Measurements from ENCODE around the gene GDF2. TPM values are rescaled to one million over a fixed set of nuclear protein-coding genes. Genes with fewer than 3 reads are reported as not detected.

GDF2 gene
- total RNA-seq, 4 donors from 2014 or later: not detected

DNA sequence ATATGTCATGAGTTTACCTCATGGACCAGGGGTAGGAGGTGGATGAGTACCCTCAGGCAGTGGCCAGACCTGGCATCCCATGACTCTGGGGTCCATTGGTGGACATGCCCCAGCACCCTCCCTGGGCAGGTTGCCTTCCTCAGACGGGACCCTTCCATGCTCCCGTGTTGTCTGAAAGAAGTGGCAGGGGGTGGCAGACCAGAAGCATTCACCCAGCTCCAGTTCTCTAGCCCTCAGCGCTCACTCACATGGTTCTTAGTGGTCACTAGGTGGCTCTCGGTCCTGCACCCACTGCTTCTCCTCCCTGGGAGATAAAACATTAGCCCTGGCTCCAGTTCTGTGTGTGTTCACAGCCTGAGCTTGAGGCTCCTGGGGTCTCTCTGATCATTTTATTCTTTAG is 31.9 kb downstream of the GDF2 start:
- no peaks in the 10 kb centered on the region for H3K27me3 ChIP-seq
- no peaks in the 10 kb centered on the region for H3K36me3 ChIP-seq
- TF ChIP-seq CTCF (IDR thresholded peaks at IDR 0.05) (no peak), POLR2A (IDR thresholded peaks at IDR 0.05) (no peak)
- WGBS, 2 donors: 54 to 78% methylated on average over 4 of the region's 4 CpGs
- no peaks in the 10 kb centered on the region for H3K9me3 ChIP-seq
- H3K27ac ChIP-seq: no peak overlapping the region
- DNase-seq: no peak
- H3K4me3 ChIP-seq (replicated peaks in 1 of 3): no peak overlapping the region
- H3K4me1 ChIP-seq: no peaks in the 10 kb centered on the region
- intact Hi-C loops (cut with DNase I): no loop called here

- no peak for TF ChIP-seq CTCF (IDR thresholded peaks at IDR 0.05)
- TF ChIP-seq POLR2A (IDR thresholded peaks at IDR 0.05): no peak
- Histone ChIP-seq H3K4me3 (replicated peaks in 1 of 3) (no peak overlapping the region), H3K4me1 (no peaks in the 10 kb centered on the region), H3K36me3 (no peaks in the 10 kb centered on the region), H3K27ac (no peak overlapping the region), H3K27me3 (no peaks in the 10 kb centered on the region), H3K9me3 (no peaks in the 10 kb centered on the region)
- DNase-seq: no peak
- intact Hi-C loops (cut with DNase I): no loop called here
- 89 to 93% methylated on average over 1 of the region's 1 CpG for WGBS, 2 donors
Measured at GRCh38 chr10:47354900-47355299, 32.6 kb downstream of the GDF2 start.

DNA sequence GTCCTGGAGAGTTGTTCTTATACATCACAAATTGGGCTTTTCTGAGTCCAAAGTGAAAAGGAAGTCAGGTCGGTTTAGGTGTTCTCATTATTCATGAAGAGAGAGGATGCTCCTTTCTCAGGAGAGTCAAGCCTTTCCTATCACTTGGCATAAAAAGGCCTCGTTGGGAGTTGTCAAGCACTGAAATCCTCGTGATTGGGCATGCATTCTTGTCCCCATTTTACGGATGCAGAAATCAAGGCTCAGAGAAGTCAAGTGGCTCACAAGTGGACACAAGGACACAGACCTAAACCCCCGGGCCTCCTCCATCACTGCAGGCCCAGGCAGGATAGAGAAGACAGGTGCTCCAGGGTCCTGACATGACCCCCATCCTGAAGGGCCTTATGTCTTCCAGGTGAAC is 34.5 kb downstream of the GDF2 start:
- Histone ChIP-seq H3K9me3 (no peaks in the 10 kb centered on the region), H3K36me3 (no peaks in the 10 kb centered on the region), H3K4me3 (replicated peaks in 1 of 3) (no peak overlapping the region), H3K4me1 (no peaks in the 10 kb centered on the region), H3K27ac (no peak overlapping the region), H3K27me3 (no peaks in the 10 kb centered on the region)
- intact Hi-C loops (cut with DNase I): no loop called here
- 77 to 78% methylated on average over 5 of the region's 5 CpGs for WGBS, 2 donors
- DNase-seq: no peak
- TF ChIP-seq POLR2A (IDR thresholded peaks at IDR 0.05): no peak

DNA sequence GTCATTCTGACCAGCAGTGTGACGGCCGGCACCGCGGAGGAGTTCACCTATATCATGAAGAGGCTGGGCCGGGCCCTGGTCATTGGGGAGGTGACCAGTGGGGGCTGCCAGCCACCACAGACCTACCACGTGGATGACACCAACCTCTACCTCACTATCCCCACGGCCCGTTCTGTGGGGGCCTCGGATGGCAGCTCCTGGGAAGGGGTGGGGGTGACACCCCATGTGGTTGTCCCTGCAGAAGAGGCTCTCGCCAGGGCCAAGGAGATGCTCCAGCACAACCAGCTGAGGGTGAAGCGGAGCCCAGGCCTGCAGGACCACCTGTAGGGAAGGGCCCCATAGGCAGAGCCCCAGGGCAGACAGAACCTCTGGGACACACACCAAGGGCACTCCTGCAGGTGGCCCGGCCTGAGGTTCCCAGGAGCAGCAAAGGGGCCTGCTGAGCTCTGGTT is 34.9 kb downstream of the GDF2 start:
- TF ChIP-seq CTCF (IDR thresholded peaks at IDR 0.05): no peak
- H3K4me3 ChIP-seq (replicated peaks in 1 of 3): no peak overlapping the region
- H3K27ac ChIP-seq: no peak overlapping the region
- intact Hi-C loops (cut with DNase I): no loop called here
- no peaks in the 10 kb centered on the region for H3K4me1 ChIP-seq
- DNase-seq: no peak
- H3K36me3 ChIP-seq: no peaks in the 10 kb centered on the region
- no peaks in the 10 kb centered on the region for H3K9me3 ChIP-seq
- H3K27me3 ChIP-seq: no peaks in the 10 kb centered on the region
- 88 to 93% methylated on average over 2 to 8 of the region's 12 CpGs for WGBS, 2 donors

DNA sequence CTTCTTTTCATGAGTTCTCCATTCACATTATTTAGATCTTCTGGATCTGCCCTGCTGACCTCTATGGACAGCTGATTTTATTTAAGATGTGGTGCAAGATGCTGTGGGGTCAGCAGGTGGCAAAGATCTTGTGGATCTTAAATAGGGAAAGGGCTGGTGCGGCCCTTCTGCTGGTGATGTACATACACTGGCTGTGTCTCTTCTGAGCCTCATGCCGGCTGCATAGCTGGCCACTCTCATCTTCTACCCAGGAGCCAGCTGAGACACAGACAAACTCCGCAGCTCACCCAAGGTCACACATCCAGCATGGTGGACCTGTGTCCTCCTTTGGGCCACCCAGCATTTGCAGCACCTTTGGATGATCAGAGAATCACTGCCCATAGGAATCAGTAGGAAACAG is 35.7 kb downstream of the GDF2 start:
- intact Hi-C loops (cut with DNase I): no loop called here
- 91 to 97% methylated on average over 3 of the region's 3 CpGs for WGBS, 2 donors
- TF ChIP-seq POLR2A (IDR thresholded peaks at IDR 0.05) (no peak), CTCF (IDR thresholded peaks at IDR 0.05) (no peak)

DNA sequence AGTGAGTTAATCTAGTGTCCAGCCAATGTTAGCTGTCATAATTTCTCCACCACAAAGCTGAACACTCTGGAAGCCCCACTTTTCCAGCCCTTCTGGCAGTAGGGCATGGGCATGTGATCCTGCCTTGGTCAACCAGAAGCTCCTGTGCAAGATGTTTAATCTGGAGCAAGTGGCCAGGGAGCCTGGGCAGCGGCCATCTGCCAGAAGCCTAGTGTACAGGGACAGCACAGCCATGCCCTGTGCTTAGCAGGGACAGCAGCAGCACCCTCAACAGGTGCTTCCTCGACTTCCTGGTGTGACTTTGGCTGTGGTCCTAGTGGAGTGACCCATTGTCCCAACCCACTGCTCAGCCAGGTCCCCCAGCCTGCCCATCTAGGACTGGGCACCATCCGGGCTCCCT is 36.2 kb downstream of the GDF2 start:
- Histone ChIP-seq H3K4me3 (replicated peaks in 1 of 3) (no peak overlapping the region), H3K36me3 (no peaks in the 10 kb centered on the region), H3K4me1 (no peaks in the 10 kb centered on the region), H3K27me3 (no peaks in the 10 kb centered on the region), H3K9me3 (no peaks in the 10 kb centered on the region), H3K27ac (no peak overlapping the region)
- DNase-seq: no peak
- 94 to 98% methylated on average over 2 to 3 of the region's 3 CpGs for WGBS, 2 donors
- TF ChIP-seq CTCF (IDR thresholded peaks at IDR 0.05) (no peak), POLR2A (IDR thresholded peaks at IDR 0.05) (no peak)
- intact Hi-C loops (cut with DNase I): no loop called here

More for the DNA sequence above, 35.7 kb downstream of the GDF2 start:
- Histone ChIP-seq H3K4me3 (replicated peaks in 1 of 3) (no peak overlapping the region), H3K9me3 (no peaks in the 10 kb centered on the region), H3K27ac (no peak overlapping the region), H3K27me3 (no peaks in the 10 kb centered on the region), H3K36me3 (no peaks in the 10 kb centered on the region), H3K4me1 (no peaks in the 10 kb centered on the region)
- DNase-seq: no peak

Data from thyroid gland (tissue), 4 donors.